Measurements from ENCODE around the gene NPS.

The NPS gene

DNA sequence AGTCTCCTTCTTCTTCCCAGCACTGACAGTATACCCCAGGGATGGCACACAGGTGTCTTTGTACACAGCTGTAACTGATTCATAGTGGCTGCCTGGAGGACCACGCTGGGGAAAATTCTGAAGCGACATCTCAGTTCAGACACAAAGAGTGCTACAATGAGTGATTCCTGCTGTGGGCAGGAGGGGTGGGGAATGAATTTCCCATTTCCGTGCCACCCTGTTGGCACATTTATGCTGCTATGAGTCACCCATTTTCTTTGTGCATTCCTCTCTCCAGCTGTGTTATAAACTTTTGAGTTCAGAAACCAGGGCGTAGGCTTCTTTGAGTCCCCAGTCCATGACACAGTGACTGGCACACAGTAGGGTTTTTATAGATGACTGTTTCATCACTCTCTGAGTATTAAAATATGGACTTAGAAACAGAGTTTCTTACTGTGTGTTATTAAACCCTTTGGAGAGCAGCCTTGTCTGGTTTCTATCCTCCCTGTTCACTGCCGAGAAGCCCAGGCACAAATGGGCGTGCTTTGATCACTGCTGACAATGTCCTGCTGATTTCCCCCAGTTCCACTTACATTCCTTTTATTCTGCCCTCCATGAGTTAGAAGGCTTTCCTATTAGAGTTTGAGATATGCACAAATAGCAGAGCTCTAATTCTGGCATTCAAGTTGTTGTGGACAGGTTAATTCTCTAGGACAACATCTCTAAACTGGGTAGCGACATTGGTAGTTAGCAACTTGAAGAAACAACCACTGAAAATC, 24.0 kb upstream of the NPS start:
- DNase-seq (ENCODE audit: low read depth): no peak
- H3K4me3 ChIP-seq (ENCODE audit: control insufficient read depth, low read depth, low read length): no peak overlapping the region
- TF ChIP-seq, protein P1, sequence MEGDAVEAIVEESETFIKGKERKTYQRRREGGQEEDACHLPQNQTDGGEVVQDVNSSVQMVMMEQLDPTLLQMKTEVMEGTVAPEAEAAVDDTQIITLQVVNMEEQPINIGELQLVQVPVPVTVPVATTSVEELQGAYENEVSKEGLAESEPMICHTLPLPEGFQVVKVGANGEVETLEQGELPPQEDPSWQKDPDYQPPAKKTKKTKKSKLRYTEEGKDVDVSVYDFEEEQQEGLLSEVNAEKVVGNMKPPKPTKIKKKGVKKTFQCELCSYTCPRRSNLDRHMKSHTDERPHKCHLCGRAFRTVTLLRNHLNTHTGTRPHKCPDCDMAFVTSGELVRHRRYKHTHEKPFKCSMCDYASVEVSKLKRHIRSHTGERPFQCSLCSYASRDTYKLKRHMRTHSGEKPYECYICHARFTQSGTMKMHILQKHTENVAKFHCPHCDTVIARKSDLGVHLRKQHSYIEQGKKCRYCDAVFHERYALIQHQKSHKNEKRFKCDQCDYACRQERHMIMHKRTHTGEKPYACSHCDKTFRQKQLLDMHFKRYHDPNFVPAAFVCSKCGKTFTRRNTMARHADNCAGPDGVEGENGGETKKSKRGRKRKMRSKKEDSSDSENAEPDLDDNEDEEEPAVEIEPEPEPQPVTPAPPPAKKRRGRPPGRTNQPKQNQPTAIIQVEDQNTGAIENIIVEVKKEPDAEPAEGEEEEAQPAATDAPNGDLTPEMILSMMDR (conservative IDR thresholded peaks at IDR 0.05; ENCODE audit: control insufficient read depth, insufficient read depth, low read depth, low read length): no peak

DNA sequence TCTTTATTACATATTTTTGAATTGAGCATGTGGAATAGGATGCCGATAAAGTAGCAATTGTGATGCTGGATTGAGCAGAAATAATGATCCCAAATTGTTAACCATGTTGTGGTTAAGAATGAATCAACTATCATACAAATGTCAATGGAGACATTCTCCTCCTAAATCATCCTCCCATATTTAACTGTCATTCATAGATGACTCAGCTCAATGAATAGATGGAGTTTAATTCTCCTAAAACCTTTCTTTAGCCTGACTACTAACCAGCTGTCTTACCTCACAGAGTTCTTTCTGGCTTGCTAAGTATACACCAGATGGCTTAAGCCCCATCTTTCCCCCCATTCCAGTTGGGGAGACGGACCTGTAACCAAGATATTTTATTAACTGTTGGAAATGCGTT, 23.4 kb upstream of the NPS start:
- TF ChIP-seq, protein P1 (conservative IDR thresholded peaks at IDR 0.05; ENCODE audit: control insufficient read depth, insufficient read depth, low read depth, low read length): no peak
- DNase-seq (ENCODE audit: low read depth): no peak

DNA sequence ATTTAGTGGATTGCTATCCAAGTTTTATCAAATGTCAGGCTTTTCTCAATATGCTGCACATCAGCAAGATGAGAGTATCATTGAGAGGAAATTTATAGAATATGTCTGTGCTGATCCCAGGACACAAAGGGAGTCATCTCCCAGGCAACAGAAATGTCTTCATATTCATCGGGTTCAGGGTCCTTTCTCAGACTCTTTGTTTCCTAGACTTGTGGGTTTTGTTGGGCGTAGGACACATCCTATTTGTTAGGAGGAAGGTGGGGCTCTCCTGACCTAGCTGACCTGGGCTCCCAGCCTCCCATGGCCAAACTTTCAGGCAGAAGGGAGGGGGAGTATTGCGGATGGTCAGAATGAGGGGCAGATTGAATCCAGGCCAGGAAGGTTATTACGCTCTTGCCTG, 22.9 kb upstream of the NPS start:
- no peak overlapping the region for H3K4me3 ChIP-seq (ENCODE audit: control insufficient read depth, low read depth, low read length)
- no peak for DNase-seq (ENCODE audit: low read depth)
- TF ChIP-seq, protein P1 (conservative IDR thresholded peaks at IDR 0.05; ENCODE audit: control insufficient read depth, insufficient read depth, low read depth, low read length): no peak

More for the DNA sequence above, 23.4 kb upstream of the NPS start:
- no peak overlapping the region for H3K4me3 ChIP-seq (ENCODE audit: control insufficient read depth, low read depth, low read length)

DNA sequence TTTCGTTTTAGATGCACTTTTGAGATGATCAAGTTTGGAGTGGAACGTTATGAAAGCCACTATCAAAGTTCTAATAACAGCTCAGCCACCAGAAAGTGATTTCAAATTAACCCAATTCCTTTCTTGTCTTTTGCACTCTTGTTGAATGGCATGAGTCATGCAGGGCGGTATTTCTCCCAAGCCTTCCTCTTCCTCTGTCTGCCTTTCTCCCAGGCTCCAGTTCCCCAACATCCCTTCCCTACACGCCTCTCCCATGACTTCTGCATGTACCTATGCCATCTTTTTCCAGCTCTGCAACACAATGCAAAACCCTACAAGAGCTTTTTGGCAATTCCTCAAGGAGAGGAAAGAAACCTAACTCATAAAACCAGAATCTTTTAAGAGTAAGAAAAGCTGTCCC, 21.8 kb upstream of the NPS start:
- H3K4me3 ChIP-seq (ENCODE audit: control insufficient read depth, low read depth, low read length): no peak overlapping the region
- no peak for DNase-seq (ENCODE audit: low read depth)
- TF ChIP-seq, protein P1 (conservative IDR thresholded peaks at IDR 0.05; ENCODE audit: control insufficient read depth, insufficient read depth, low read depth, low read length): no peak

DNA sequence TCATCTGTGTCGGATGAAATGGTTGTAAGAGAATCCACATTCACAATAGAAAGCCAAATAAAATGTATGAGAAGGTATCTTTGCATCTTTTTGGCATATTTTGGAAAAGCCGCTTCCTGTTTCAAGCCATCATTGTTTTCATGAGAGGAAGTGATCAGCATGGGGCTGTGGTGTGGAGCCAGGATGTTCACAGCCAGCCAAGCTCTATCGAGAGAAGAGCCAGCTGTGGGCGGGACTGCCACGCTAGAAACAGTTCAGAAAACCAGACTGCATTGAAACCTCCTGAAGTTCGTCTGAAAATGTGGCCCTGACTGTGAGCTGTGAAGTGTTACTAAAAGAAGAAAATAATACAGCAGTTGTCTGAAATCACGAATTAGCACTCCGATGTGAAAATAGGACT, 21.2 kb upstream of the NPS start:
- no peak for DNase-seq (ENCODE audit: low read depth)

DNA sequence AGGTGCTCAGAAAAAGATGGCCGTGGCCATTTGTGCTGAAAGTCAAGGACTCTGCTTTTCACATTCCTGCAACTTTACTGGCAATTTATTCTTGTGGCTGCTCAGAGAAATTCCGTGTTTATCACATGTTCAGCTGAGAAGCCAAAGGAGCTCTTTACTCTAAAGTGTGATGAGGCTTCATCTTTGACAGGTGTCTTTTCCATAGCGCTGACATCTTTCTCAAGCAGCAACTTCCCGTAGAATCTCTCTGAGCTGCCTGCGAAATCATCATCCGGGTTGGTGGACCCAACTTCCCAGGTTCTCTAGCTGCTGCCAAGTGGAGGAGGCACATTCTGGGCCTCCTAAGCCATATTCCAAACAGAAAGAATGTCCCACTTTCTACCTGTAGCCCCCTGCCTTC, 16.9 kb upstream of the NPS start:
- TF ChIP-seq, protein P1 (conservative IDR thresholded peaks at IDR 0.05; ENCODE audit: control insufficient read depth, insufficient read depth, low read depth, low read length): no peak
- H3K4me3 ChIP-seq (ENCODE audit: control insufficient read depth, low read depth, low read length): no peak overlapping the region
- no peak for DNase-seq (ENCODE audit: low read depth)

More for the DNA sequence above, 21.2 kb upstream of the NPS start:
- no peak overlapping the region for H3K4me3 ChIP-seq (ENCODE audit: control insufficient read depth, low read depth, low read length)
- TF ChIP-seq, protein P1 (conservative IDR thresholded peaks at IDR 0.05; ENCODE audit: control insufficient read depth, insufficient read depth, low read depth, low read length): no peak

Data from fibroblast of mammary gland (primary cell).